Activated CD4-positive, alpha-beta T cell treated with anti-CD3 and anti-CD28 coated beads for 36 hours (primary cell): ENCODE results near the gene PRICKLE1. TPM values are rescaled to one million over a fixed set of nuclear protein-coding genes. Genes with fewer than 3 reads are reported as not detected.

Source experiments
- ATAC-seq: fragments of 200-7000 bp; cut with Tn5 transposase; one replicate; pipeline ENCODE4 v1.10.0; 2021; ENCODE audit warnings: mild to moderate bottlenecking, moderate library complexity
- CTCF ChIA-PET: fragments of 350-600 bp; sonication (Branson Sonifier 250); formaldehyde crosslinking; loops from one replicate; lab custom pipeline; 2021; ENCODE audit warnings: antibody characterized with exemption; lab: Charles Lee
- POLR2A ChIA-PET: fragments of 350-600 bp; sonication (Branson Sonifier 250); formaldehyde crosslinking; loops from one replicate; lab custom pipeline; 2021; ENCODE audit warnings: antibody characterized with exemption, inconsistent platforms; lab: Charles Lee
- DNase-seq: peaks from one replicate; pipeline ENCODE4 v3.0.0-alpha.2; 2020
- H3K27ac Mint-ChIP-seq: one replicate; pipeline ENCODE4 v1.8.0; 2021; ENCODE audit warnings: mixed read lengths
- H3K27me3 Mint-ChIP-seq: one replicate; pipeline ENCODE4 v1.8.0; 2021; ENCODE audit warnings: mixed read lengths
- H3K36me3 Mint-ChIP-seq: one replicate; pipeline ENCODE4 v1.8.0; 2021; ENCODE audit warnings: low read depth, mixed read lengths
- H3K4me1 Mint-ChIP-seq: one replicate; pipeline ENCODE4 v1.8.0; 2021; ENCODE audit warnings: mixed read lengths
- H3K4me3 Mint-ChIP-seq: one replicate; pipeline ENCODE4 v1.8.0; 2021; ENCODE audit warnings: mild to moderate bottlenecking, moderate library complexity, mixed read lengths
- H3K9me3 Mint-ChIP-seq: one replicate; pipeline ENCODE4 v1.8.0; 2021; ENCODE audit warnings: low read depth, mixed read lengths
- intact Hi-C, 2 experiments: fragments of 100-400 bp; cut with DNase I in 1 of 2; cut with micrococcal nuclease in 1 of 2; formaldehyde crosslinking; loops; one replicate each; pipeline versions ENCODE4 v1.14.2 to v1.15.1; 2022 to 2024; cut with DNase I, micrococcal nuclease
- total RNA-seq, 2 experiments: library from RNA; stranded (reverse); gene quantifications; one replicate each; pipeline ENCODE4 v1.2.3, GENCODE V29; 2021

The PRICKLE1 gene
- total RNA-seq, 2 experiments from 2014 or later = 0.21 to 0.30 TPM

- intact Hi-C loops = no loop called here
- ChIA-PET CTCF (no interaction called here), POLR2A (no interaction called here)
- ATAC-seq (no peak), DNase-seq (no peak)
- peaks cover 63% of the 10 kb centered on the region for H3K36me3 Mint-ChIP-seq
- H3K27me3 Mint-ChIP-seq = no peaks in the 10 kb centered on the region
- H3K27ac Mint-ChIP-seq = no peak overlapping the region
- no peak overlapping the region for H3K4me3 Mint-ChIP-seq
- H3K4me1 Mint-ChIP-seq = no peaks in the 10 kb centered on the region
- peaks cover 4% of the 10 kb centered on the region for H3K9me3 Mint-ChIP-seq
Measured at GRCh38 chr12:42446761-42447160, 142.8 kb downstream of the PRICKLE1 start.

GRCh38 chr12:42445891-42446290, 143.7 kb downstream of the PRICKLE1 start:
- Mint-ChIP-seq H3K27ac (no peak overlapping the region), H3K4me1 (no peaks in the 10 kb centered on the region), H3K27me3 (no peaks in the 10 kb centered on the region), H3K4me3 (no peak overlapping the region), H3K9me3 (peaks cover 4% of the 10 kb centered on the region), H3K36me3 (peaks cover 67% of the 10 kb centered on the region)
- no peak for DNase-seq
- POLR2A ChIA-PET = no interaction called here
- intact Hi-C loops = no loop called here
- CTCF ChIA-PET = no interaction called here
- no peak for ATAC-seq

- H3K27me3 Mint-ChIP-seq = no peaks in the 10 kb centered on the region
- ATAC-seq = no peak
- H3K4me1 Mint-ChIP-seq = no peaks in the 10 kb centered on the region
- peaks cover 72% of the 10 kb centered on the region for H3K36me3 Mint-ChIP-seq
- no peak overlapping the region for H3K4me3 Mint-ChIP-seq
- POLR2A ChIA-PET = no interaction called here
- DNase-seq = no peak
- H3K27ac Mint-ChIP-seq = no peak overlapping the region
- intact Hi-C loops = no loop called here
- CTCF ChIA-PET = no interaction called here
- peaks cover 4% of the 10 kb centered on the region for H3K9me3 Mint-ChIP-seq
Measured at GRCh38 chr12:42444192-42444943, 145.2 kb downstream of the PRICKLE1 start.

GRCh38 chr12:42442888-42443287, 146.7 kb downstream of the PRICKLE1 start:
- DNase-seq = no peak
- intact Hi-C loops = no loop called here
- peaks cover 69% of the 10 kb centered on the region for H3K36me3 Mint-ChIP-seq
- no peaks in the 10 kb centered on the region for H3K4me1 Mint-ChIP-seq
- POLR2A ChIA-PET = no interaction called here
- peaks cover 4% of the 10 kb centered on the region for H3K9me3 Mint-ChIP-seq
- H3K4me3 Mint-ChIP-seq = no peak overlapping the region
- no peaks in the 10 kb centered on the region for H3K27me3 Mint-ChIP-seq
- ATAC-seq = no peak
- no peak overlapping the region for H3K27ac Mint-ChIP-seq
- CTCF ChIA-PET = interaction anchor here (0.6 kb wide), 1 partner anchor 16 kb away, joined by 3 read pairs; no protein-coding TSS in a partner anchor

- POLR2A ChIA-PET = no interaction called here
- peaks cover 70% of the 10 kb centered on the region for H3K36me3 Mint-ChIP-seq
- H3K9me3 Mint-ChIP-seq = peaks cover 4% of the 10 kb centered on the region
- intact Hi-C loops = no loop called here
- no peaks in the 10 kb centered on the region for H3K4me1 Mint-ChIP-seq
- ATAC-seq (no peak), DNase-seq (no peak)
- no peak overlapping the region for H3K4me3 Mint-ChIP-seq
- no peak overlapping the region for H3K27ac Mint-ChIP-seq
- CTCF ChIA-PET = interaction anchor here (0.6 kb wide), 1 partner anchor 17 kb away, joined by 3 read pairs; no protein-coding TSS in a partner anchor
- H3K27me3 Mint-ChIP-seq = no peaks in the 10 kb centered on the region
Measured at GRCh38 chr12:42442311-42442759, 147.2 kb downstream of the PRICKLE1 start.

GRCh38 chr12:42440608-42441007, 148.9 kb downstream of the PRICKLE1 start:
- DNase-seq (no peak), ATAC-seq (no peak)
- Mint-ChIP-seq H3K27me3 (no peaks in the 10 kb centered on the region), H3K9me3 (peaks cover 4% of the 10 kb centered on the region), H3K4me3 (no peak overlapping the region), H3K4me1 (no peaks in the 10 kb centered on the region), H3K36me3 (peaks cover 58% of the 10 kb centered on the region), H3K27ac (no peak overlapping the region)
- CTCF ChIA-PET = interaction anchor here (1.0 kb wide), 1 partner anchor 138 kb away, joined by 3 read pairs; no protein-coding TSS in a partner anchor
- POLR2A ChIA-PET = no interaction called here
- intact Hi-C loops = no loop called here

- DNase-seq (no peak), ATAC-seq (no peak)
- intact Hi-C loops = no loop called here
- ChIA-PET POLR2A (no interaction called here), CTCF (interaction anchor here (0.5 kb wide), 1 partner anchor 9 kb away, joined by 3 read pairs; no protein-coding TSS in a partner anchor)
- Mint-ChIP-seq H3K27me3 (no peaks in the 10 kb centered on the region), H3K9me3 (no peaks in the 10 kb centered on the region), H3K36me3 (peaks cover 37% of the 10 kb centered on the region), H3K4me1 (no peaks in the 10 kb centered on the region), H3K27ac (no peak overlapping the region), H3K4me3 (no peak overlapping the region)
Measured at GRCh38 chr12:42432517-42433140, 156.9 kb downstream of the PRICKLE1 start.

GRCh38 chr12:42428850-42429249, 160.7 kb downstream of the PRICKLE1 start:
- H3K27me3 Mint-ChIP-seq = no peaks in the 10 kb centered on the region
- H3K27ac Mint-ChIP-seq = no peak overlapping the region
- CTCF ChIA-PET = interaction anchor here (1.1 kb wide), 1 partner anchor 43 kb away, joined by 3 read pairs; no protein-coding TSS in a partner anchor
- DNase-seq (no peak), ATAC-seq (no peak)
- intact Hi-C loops = no loop called here
- H3K4me1 Mint-ChIP-seq = peaks cover 11% of the 10 kb centered on the region
- POLR2A ChIA-PET = no interaction called here
- H3K4me3 Mint-ChIP-seq = no peak overlapping the region
- peaks cover 48% of the 10 kb centered on the region for H3K36me3 Mint-ChIP-seq
- H3K9me3 Mint-ChIP-seq = no peaks in the 10 kb centered on the region

- intact Hi-C loops = no loop called here
- H3K4me1 Mint-ChIP-seq = peaks cover 14% of the 10 kb centered on the region
- POLR2A ChIA-PET = no interaction called here
- CTCF ChIA-PET = no interaction called here
- H3K9me3 Mint-ChIP-seq = no peaks in the 10 kb centered on the region
- H3K36me3 Mint-ChIP-seq = peaks cover 34% of the 10 kb centered on the region
- peak; percentile 41 for DNase-seq
- no peak overlapping the region for H3K4me3 Mint-ChIP-seq
- ATAC-seq = peak; percentile 81
- H3K27me3 Mint-ChIP-seq = no peaks in the 10 kb centered on the region
- no peak overlapping the region for H3K27ac Mint-ChIP-seq
Measured at GRCh38 chr12:42426746-42427145, 162.8 kb downstream of the PRICKLE1 start.

GRCh38 chr12:42422785-42423184, 166.8 kb downstream of the PRICKLE1 start:
- ChIA-PET POLR2A (interaction anchor here (0.6 kb wide), 1 partner anchor 1924 kb away, joined by 5 read pairs; no protein-coding TSS in a partner anchor), CTCF (interaction anchor here (0.6 kb wide), 2 partner anchors 10 to 294 kb away, joined by 3 read pairs; no protein-coding TSS in a partner anchor)
- DNase-seq (no peak), ATAC-seq (no peak)
- intact Hi-C loops = no loop called here
- Mint-ChIP-seq H3K27ac (no peak overlapping the region), H3K4me3 (no peak overlapping the region), H3K4me1 (peaks cover 27% of the 10 kb centered on the region), H3K27me3 (no peaks in the 10 kb centered on the region), H3K9me3 (no peaks in the 10 kb centered on the region), H3K36me3 (peaks cover 21% of the 10 kb centered on the region)

- intact Hi-C loops = no loop called here
- no peaks in the 10 kb centered on the region for H3K27me3 Mint-ChIP-seq
- POLR2A ChIA-PET = no interaction called here
- peaks cover 28% of the 10 kb centered on the region for H3K4me1 Mint-ChIP-seq
- H3K27ac Mint-ChIP-seq = no peak overlapping the region
- no peaks in the 10 kb centered on the region for H3K9me3 Mint-ChIP-seq
- ATAC-seq = peak; percentile 64
- peaks cover 16% of the 10 kb centered on the region for H3K36me3 Mint-ChIP-seq
- DNase-seq = no peak
- H3K4me3 Mint-ChIP-seq = no peak overlapping the region
- CTCF ChIA-PET = no interaction called here
Measured at GRCh38 chr12:42421844-42422779, 167.4 kb downstream of the PRICKLE1 start.
